HTERT RPE-1 (cell line): ENCODE data around the gene RAD21L1.

ENCODE experiments used
- in situ Hi-C: fragments of 300-500 bp; cut with MboI; formaldehyde crosslinking; loops from 4 replicates; pipeline ENCODE4 v1.14.3; 2020; ENCODE audit warnings: low sequenced_read_pairs

The RAD21L1 gene

GRCh38 chr20:1225783-1226654, at the start of gene RAD21L1:
Gene RAD21L1, plus strand, starts transcription at chr20:1226044. Its CDS starts 2,410 bp downstream, at chr20:1228454.
- in situ Hi-C loops: no loop called here

- in situ Hi-C loops: no loop called here
These were observed 48.2 kb upstream of the RAD21L1 start for GRCh38 chr20:1177680-1178079.

- in situ Hi-C loops: no loop called here
These were observed 47.7 kb upstream of the RAD21L1 start for GRCh38 chr20:1178103-1178502.

GRCh38 chr20:1178623-1179022, 47.2 kb upstream of the RAD21L1 start:
- in situ Hi-C loops: no loop called here

- in situ Hi-C loops: no loop called here
These were observed 44.9 kb upstream of the RAD21L1 start for GRCh38 chr20:1180949-1181348.

GRCh38 chr20:1182106-1182505, 43.7 kb upstream of the RAD21L1 start:
- in situ Hi-C loops: no loop called here

- in situ Hi-C loops: no loop called here
These were observed 42.7 kb upstream of the RAD21L1 start for GRCh38 chr20:1183153-1183552.

- in situ Hi-C loops: no loop called here
These were observed 41.6 kb upstream of the RAD21L1 start for GRCh38 chr20:1184260-1184637.

GRCh38 chr20:1184638-1185315, 41.1 kb upstream of the RAD21L1 start, which contains the start of gene TMEM74B:
Gene TMEM74B, minus strand, starts transcription at chr20:1184981. Its CDS starts 1,180 bp downstream, at chr20:1183801.
- in situ Hi-C loops: no loop called here

GRCh38 chr20:1185316-1185741, 40.5 kb upstream of the RAD21L1 start:
- in situ Hi-C loops: no loop called here

- in situ Hi-C loops: no loop called here
These were observed 40.0 kb upstream of the RAD21L1 start for GRCh38 chr20:1185790-1186334.

GRCh38 chr20:1186367-1186991, 39.4 kb upstream of the RAD21L1 start:
- in situ Hi-C loops: no loop called here

- in situ Hi-C loops: no loop called here
These were observed 38.2 kb upstream of the RAD21L1 start for GRCh38 chr20:1187605-1188171.

- in situ Hi-C loops: no loop called here
These were observed 37.5 kb upstream of the RAD21L1 start for GRCh38 chr20:1188347-1188746.

GRCh38 chr20:1189827-1190226, 36.0 kb upstream of the RAD21L1 start:
- in situ Hi-C loops: no loop called here

- in situ Hi-C loops: no loop called here
These were observed 35.0 kb upstream of the RAD21L1 start for GRCh38 chr20:1190847-1191246.

GRCh38 chr20:1191299-1191698, 34.5 kb upstream of the RAD21L1 start:
- in situ Hi-C loops: no loop called here

- in situ Hi-C loops: no loop called here
These were observed 30.6 kb upstream of the RAD21L1 start for GRCh38 chr20:1195226-1195625.

GRCh38 chr20:1196634-1197033, 29.2 kb upstream of the RAD21L1 start:
- in situ Hi-C loops: no loop called here

GRCh38 chr20:1197801-1198200, 28.0 kb upstream of the RAD21L1 start:
- in situ Hi-C loops: no loop called here

- in situ Hi-C loops: no loop called here
These were observed 27.1 kb upstream of the RAD21L1 start for GRCh38 chr20:1198751-1199150.
